GM19455 (cell line): Measurements from ENCODE around the gene RNF123.

Experiments used
- ATAC-seq: cut with Tn5 transposase; IDR thresholded peaks from one replicate; pipeline ENCODE4 v1.9.1; 2021; ENCODE audit not compliant: unreplicated experiment

Gene RNF123

DNA sequence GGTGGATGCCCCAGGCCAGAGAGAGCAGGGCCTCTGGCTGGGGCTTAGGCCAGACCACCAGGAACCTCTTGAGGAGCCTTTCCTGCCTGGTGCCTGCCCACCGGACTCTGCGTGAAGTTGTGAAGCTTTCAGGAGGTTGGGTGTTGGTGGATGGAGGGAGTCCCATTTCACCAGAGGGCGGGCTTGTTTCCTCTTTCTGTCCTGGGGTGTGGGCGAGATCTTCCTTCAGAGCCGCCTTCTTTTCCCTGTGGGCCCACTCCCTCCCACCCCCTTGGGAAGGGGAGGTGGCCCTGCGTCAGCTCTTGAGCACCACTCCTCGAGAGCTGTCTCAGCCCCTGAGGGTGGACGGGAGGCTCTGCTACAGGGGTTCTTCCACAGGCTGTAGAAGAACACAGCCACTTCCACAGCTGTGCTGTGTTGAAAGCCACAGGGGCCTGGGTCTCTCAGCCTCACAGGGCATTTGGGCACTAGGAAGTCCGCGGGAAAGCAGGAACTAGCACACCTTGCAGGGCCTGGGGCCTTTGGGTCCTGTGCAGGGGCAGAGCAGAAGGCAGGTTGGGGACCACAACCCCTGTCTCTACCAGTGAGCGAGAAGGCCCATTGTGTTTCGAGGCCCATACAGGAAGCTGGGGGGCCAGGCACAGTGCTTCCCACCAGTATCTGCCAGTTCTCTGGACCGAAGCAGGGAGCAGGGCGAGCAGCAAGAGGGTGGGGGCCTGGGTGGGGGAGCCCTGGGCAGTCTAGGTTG lies 28.0 kb downstream of the RNF123 start:
- ATAC-seq, result no peak

DNA sequence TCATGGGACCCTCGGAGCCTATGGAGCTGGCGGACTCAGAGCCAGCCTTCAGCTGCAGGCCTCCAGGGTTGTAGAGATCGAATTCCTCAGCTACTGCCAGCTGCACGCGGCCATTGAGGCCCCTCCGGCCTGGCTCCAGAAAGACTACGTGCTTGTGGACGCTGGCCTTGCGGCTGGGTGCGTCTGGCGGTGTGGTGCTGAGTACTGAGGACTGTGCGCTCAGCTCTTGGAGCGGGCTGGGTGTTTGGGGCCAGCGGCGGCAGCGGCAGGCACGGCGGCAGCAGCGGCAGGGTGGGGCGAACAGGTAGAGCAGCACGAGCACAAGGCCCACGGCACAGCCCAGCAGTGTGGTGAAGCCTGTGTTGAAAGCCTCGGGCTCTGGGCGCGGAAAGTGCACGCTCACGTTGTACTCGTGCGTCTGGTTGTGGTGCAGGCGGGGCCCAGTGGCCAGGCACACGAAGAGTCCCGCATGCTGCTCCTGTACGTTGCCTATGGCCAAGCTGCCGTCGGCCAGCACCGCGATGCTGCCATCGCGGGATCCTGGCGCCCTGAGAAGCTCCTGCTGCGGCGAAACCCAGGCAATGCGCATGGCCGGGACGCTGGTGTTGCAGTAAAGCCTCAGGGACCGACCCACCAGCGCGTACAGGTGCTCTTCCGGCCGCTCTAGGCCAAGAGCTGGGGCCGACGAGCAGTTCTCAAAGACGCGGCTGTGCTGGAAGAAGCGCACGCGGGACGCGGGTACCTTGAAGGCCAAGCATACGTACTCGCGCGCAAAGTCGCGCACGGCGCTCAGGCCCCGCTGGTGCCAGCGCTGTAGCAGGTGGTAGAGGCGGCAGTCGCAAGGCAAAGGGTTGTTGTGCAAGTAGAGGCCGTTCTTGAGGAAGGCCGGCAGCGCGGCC lies 28.9 kb downstream of the RNF123 start:
- no peak for ATAC-seq

DNA sequence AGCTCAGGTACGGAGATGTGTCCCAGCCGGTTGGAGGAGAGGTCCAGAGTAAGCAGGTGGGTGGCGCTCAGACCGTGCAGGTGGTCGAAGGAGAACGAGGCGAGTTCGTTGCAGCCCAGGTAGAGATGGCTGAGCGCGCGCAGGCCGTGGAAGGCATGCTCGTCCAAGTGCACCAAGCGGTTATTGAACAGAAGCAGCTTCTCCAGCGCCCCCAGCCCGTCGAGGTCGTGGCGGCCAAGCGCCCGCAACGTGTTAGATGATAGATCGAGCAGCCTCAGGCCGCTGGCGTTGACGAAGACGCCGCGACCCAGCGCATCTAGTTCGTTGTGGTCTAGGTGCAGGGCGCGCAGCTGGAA lies 29.5 kb downstream of the RNF123 start:
- ATAC-seq, result no peak

DNA sequence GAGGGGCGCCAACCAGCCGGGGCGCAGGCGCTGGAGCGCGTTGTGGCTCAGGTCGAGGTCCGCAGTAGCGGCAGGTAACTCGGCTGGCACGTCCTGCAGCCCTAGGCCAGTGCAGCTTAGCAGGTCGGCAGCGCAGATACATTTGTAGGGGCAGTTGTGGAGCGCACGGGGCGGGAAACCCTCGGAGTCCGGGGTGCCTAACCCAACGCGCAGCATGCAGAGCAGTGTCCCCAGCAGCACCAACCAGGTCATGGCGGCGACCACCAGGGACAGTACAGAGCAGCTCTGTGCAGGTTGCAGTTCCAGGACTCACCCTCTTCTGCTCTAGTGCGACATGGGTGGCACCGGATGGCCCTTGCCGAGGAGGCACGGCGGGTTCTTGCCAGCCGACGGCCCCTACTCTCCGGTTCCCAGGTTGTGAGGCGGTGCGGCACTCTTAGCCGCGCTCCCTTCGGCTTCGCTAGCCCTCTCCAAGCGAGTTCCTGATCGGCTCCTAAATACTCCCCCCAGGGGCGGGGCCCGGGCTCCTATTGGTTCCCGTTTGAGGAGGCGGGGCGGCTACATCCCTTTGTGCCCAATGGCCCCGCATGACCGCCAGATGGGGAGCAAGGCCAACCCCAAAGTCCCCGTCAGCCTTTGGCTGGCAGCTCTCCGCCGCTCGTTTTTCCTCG lies 30.0 kb downstream of the RNF123 start, which contains the start of gene AMIGO3:
TSS of gene AMIGO3 (minus strand) at position 471 of the 671 bp plus-strand sequence. CDS start at position 252, 219 bp downstream.
- ATAC-seq, result peak; percentile 42

DNA sequence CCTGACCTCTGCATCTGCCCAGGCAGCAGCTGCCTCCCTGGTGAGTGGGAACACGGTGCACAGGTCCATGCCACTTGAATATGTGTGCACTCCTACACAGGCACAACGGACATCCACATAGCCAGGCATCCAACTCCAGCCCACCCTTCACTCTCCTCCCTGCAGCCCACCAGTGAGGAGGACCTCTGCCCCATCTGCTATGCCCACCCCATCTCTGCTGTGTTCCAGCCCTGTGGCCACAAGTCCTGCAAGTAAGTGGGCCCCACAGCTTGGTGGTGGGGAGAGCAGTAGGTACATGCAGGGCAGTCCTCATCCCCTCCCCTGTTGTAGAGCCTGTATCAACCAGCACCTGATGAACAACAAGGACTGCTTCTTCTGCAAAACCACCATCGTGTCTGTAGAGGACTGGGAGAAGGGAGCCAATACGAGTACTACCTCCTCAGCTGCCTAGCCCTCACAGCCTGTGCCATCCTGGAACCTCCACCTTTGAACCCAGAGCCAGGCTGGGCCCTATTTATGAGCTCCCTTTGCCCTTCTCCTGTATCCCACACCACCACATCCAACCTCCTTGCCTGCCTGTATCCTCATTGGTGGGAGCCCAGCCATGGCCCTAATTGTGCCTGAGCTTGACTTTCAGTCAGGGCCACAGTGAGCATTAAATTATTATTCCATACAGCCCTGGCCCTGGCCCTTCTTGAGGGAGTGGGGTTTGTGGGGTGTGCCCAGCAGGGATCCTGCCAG lies 31.7 kb downstream of the RNF123 start:
- ATAC-seq, result no peak

DNA sequence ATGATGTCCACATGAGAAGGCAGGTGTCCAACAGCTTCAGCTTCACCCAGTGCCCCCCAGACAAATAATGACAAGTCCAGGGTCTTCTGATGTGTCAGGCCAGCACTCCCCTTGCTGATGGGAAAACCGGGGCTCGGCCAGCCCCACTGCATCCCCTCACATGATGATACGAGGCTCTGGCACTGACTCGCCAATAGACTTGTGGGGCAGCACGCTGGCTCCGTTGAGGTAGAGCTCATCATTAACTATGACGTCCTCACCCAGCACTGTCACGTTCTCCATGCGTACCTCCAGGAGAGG lies 32.2 kb downstream of the RNF123 start:
- no peak for ATAC-seq

DNA sequence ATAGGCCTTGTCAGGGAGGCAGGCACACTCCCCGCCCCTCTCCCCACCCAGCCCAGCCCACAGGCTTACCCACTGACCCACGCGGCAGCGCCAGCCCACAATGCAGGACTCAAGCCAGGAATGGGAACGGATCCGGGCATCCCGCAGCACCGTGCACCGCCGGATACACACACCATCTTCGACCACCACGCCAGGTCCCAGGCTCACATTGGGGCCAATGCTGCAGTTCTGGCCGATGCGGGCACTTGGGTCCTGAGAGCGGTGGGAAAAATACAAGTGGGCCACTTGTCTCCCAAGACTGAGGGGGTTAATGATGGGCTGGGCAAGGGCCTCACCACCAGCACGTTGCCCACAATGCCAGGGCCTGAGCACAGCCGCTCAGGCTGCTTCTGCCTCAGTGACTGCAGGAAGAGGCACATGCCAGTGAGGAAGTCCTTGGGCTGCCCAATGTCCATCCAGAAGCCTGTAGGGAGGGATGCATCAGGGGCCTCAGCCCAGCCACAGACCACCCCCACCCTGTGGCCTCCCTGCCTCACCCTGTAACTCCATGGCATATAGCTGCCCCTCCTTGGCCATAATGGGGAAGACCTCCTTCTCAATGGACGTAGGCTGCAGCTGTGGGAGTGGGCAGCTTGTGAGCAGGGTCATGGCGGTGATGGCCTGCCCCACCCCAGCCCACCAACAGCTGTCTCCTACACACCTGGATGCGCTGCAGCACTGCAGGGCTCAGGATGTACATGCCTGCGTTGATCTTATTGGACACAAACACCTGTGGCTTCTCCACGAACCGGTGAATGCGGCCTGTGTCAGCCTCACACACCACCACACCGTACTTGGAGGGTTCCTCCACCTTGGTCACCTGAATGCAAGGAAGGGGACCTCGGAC lies 32.8 kb downstream of the RNF123 start:
- ATAC-seq, result no peak

DNA sequence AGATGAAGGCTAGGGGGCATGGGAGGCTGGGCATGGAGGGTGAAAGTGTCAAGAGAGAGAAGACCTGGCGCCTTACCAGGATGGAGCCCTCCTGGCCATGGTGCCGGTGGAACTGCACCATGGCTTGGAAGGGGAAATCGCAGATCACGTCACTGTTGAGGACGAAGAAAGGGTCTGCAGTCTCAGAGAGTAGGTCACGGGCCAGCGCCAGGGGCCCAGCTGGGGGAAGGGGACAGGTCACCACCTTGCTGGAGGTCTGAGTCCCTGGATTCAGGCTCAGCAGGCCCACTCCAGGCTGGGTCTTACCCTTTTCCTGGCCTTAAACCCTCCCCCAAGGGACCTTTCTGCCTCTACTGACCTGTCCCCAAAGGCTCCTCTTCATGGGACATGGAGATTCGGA lies 33.5 kb downstream of the RNF123 start:
- no peak for ATAC-seq

DNA sequence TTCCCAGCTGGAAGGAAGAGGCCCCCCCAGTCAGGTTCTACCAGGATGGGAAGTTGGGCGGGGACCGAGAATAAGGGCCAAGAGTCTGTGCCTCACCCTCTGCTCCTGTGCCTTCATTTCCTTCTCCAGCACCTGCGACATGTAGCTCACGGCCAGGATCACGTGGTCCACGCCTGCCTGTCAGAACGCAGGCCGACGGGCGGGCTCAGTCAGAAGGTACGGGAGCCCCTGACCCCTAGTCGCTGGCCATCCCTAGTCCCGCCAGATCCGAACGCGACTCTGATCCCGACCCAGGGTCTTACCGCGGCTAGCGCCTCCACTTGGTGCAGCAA lies 33.9 kb downstream of the RNF123 start:
- ATAC-seq, result no peak

DNA sequence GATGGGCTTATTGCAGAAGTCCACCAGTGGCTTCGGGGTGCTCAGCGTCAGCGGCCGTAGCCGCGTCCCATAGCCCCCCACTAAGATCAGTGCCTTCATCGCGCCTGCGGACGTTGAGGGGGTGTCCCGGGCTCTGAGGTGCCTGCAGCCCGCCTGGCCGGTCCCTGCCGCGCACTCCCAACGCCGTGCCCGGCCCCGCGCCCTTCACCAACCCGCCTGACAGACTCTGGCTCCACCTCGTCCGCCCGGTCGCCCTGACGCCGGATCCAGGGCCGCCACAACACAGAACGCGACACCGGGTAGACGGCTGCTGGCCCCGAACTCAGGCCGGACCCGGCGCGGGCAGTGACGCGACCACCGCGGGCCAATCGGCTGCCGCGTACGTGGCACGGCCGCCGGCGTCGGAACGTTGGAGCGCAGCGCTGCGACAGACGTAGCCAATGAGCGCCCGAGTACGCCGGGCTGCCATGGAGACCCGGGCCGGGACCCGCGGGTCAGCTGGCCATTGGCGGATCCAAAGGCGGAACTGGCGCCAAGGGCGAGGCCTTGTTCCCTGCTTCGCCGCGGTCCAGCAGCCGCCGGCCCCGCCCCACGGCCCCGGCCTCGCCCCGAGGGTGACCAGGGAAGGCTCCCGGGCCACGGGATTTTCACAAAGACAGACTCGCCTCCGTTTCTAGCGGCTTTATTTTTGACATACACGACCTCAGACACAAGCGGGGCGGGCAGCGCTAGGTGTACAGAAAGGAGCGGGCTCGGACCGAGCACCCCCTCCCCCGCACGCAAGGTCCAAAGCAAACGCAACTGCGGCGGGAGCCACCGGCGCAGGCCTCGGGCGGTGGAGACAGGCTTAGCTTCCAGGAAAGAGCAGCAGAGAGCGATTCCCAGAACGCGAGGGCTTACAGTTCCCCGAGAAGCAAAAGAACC lies 34.5 kb downstream of the RNF123 start, which contains the start of gene GMPPB:
TSS of gene GMPPB (minus strand) at position 324 of the 924 bp plus-strand sequence. CDS start at position 99, 225 bp downstream.
- peak; percentile 78 for ATAC-seq

DNA sequence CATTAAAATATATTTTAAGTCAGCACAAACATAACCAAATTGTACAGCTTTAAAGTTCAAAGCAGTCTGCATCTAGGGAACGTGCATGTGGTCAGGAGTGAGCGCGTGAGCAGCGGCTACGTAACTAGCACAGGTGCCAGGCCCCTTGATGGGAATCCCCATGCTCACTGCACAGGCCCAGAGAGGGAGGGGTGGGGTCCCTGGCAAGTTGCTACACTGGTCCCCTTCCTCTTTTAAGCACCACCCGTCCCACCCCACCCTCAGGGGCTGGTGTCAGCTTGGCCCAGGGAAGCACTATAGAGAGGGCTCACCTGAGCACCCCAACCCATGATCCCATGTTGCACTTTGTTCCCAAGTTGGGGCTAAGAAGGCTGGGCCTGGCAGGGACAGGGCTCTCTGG lies 35.2 kb downstream of the RNF123 start:
- no peak for ATAC-seq

DNA sequence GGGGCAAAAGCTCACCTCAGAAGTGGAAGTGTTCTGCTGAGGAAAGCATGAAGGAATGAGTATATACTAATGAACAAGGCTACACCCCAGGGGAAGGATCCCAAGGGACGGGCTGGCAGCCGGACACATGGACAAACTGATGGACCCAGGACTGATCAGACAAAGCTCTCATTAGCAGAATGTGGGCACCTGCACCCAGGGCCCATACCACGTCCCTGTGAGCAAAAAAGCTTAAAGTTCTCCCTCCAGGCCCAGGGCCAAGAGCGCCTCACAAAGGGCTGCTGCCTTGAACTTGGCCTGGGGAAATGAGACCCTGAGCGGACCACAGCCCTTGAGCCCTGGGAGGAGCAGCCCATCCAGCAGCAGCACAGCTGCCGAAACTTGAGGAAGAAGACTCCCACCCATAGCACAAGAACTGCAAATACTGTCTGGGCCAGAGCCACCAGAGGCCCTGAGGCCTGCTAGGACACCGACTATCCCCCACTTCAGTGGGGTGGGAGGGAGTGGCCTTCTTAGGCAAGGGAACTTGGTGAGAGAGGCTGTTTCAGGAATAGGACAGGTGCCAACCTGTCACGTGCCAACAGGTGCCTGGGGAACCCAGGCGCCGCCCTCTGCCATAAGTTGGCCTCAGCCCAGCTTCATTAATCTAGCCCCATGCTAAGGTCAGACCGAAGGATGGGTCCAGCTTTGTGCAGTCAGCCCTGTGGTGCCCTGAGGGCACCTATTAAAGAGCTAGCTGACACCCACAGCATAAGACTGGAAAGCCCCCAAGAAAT lies 36.7 kb downstream of the RNF123 start:
- ATAC-seq, result no peak

DNA sequence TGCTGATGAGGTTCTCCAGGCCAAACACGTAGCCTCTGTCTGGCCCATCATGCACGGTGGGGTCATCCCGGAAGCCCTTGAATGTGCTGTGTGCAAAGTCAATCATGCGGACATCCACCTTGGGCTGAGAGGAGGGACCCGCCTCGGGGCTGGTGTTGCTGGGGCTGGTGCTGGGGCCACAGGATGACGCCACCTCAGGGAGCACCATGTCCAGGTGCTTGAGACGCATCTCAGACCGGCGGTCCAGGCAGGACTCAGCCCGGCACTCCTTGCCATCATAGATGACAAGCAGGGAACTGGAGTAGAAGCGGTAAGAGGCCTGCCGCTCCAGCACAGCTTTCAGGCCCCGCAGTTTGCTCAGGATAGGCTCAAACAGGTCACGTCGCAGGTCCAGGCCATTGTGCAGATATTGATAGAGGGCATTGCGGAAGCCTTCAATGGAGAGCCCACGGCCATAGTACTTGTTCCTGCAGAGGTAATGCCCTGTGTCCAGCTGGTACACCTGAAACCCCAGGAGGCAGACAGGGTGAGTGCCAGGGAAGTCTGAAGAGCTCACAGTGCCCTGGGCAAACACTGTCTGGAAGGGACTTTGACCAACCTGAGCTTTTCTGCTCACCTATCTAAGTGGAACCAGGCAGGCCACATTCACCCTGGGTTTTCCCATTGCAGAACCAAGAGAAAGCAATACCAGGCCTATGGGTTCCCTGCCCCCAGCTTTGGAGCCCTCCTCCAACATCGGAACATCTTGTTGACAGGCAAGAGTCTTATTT lies 38.0 kb downstream of the RNF123 start:
- ATAC-seq, result no peak

DNA sequence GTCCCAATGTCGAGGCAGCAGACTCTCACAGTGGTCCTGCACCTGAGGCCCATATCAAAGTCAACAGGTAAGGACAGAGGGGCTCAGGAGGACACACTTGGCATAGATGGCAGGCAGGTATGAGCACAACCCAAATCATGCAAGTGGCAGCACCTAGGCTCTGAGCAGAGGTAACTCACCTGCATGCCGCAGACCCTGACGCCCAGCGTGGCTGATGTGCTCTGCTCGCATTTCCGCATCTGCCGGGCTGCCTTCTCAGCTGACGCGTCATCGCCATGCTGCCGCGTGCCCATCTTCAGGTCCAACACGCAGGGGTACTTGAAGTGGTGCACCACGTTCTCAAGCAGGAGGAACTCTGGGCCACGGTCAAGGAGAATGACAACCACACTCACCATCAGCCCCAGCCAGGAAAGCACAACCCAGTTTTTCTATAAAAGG lies 38.6 kb downstream of the RNF123 start:
- ATAC-seq, result no peak

DNA sequence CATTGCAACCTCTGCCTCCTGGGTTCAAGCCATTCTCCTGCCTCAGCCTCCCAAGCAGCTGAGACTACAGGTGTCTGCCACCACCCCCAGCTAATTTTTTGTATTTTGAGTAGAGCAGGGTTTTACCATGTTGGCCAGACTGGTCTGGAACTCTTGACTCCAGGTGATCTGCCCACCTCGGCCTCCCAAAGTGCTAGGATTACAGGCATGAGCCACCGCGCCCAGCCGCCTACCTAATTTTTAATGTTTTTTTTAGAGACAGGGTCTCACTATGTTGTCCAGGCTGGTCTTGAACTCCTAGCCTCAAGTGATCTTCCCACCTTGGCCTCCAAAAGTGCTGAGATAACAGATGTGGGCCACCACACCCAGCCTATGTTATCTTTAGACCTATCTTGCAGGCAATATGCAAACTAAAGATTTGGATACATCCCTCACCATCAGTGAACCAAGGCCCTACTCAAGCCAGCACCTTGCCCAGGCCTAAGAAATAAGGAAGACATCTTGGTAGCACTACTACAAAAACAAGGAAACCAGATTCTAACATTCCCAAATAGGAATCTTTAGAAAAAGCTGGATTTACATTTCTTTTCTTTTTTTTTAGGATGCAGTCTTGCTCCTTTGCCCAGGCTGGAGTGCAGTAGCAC lies 40.7 kb downstream of the RNF123 start:
- ATAC-seq, result no peak

DNA sequence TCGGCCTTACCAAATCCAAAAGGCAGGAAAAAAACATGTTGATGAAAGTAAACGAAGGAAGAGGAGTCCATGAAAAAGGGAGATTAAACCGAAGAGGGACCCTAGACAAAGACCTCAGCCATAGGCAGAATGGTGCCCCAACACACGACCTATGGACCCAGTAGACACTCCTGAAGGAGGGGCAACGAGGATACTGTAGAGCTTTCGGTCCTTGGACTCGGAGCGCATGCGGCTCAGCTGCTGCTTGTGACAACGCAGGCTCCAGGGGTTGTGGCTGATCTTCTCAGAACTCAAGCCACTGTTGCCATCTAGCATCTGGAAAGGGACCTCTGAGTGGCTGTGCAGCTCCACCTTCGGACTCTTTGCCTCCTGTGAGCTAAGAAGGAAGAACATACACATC lies 43.2 kb downstream of the RNF123 start:
- ATAC-seq, result no peak

DNA sequence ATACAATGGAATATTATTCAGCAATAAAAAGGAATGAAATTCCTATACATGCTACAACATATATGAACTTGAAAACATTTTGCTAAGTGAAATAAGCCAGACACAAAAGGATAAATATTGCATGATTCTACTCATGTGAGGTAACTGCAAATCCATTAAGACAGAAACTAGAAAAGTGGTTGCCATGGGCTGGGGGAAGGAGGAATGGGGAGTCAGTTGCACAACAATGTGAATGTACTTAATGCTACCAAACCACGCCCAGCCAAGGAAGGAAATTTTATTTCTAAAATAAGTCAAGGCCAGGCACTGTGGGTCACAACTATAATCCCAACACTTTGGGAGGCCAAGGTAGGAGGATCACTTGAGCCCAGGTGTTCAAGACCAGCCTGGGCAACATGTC lies 44.2 kb downstream of the RNF123 start:
- ATAC-seq, result no peak
